Measurements from ENCODE around the gene DUSP10. TPM values are rescaled to one million over a fixed set of nuclear protein-coding genes. Genes with fewer than 3 reads are reported as not detected.

DUSP10 gene
- total and polyA plus RNA-seq, 9 donors, result 0.81 to 8.5 (median 2.0) TPM

- no peak for DNase-seq
- intact Hi-C loops (cut with DNase I), result no loop called here
These were observed 17.5 kb upstream of the DUSP10 start for GRCh38 chr1:221759436-221759835.

GRCh38 chr1:221758455-221758854 is 16.6 kb upstream of the DUSP10 start:
- intact Hi-C loops (cut with DNase I), result no loop called here

More at GRCh38 chr1:221759436-221759835, 17.5 kb upstream of the DUSP10 start:
- Histone ChIP-seq H3K27me3 (no peaks in the 10 kb centered on the region), H3K4me3 (no peak overlapping the region), H3K4me1 (ENCODE audit: insufficient read depth) (peaks cover 5% of the 10 kb centered on the region), H3K27ac (no peak overlapping the region), H3K9me3 (no peaks in the 10 kb centered on the region), H3K36me3 (no peaks in the 10 kb centered on the region)
- 75 to 82% (median 81%) methylated on average over 3 of the region's 3 CpGs for WGBS, 3 donors
- TF ChIP-seq EP300 (IDR thresholded peaks at IDR 0.05) (no peak), POLR2A (IDR thresholded peaks at IDR 0.05) (no peak), CTCF (IDR thresholded peaks at IDR 0.05) (no peak)

GRCh38 chr1:221756830-221757551 is 15.1 kb upstream of the DUSP10 start:
- no peak for TF ChIP-seq CTCF (IDR thresholded peaks at IDR 0.05)
- TF ChIP-seq POLR2A (IDR thresholded peaks at IDR 0.05), result no peak
- TF ChIP-seq EP300 (IDR thresholded peaks at IDR 0.05), result no peak
- H3K27ac ChIP-seq, result no peak overlapping the region
- DNase-seq, result no peak
- WGBS, 3 donors, result 81% methylated on average over 3 of the region's 3 CpGs
- H3K27me3 ChIP-seq, result no peaks in the 10 kb centered on the region
- no peaks in the 10 kb centered on the region for H3K36me3 ChIP-seq
- intact Hi-C loops (cut with DNase I), result no loop called here
- peaks cover 5% of the 10 kb centered on the region for H3K4me1 ChIP-seq (ENCODE audit: insufficient read depth)
- H3K4me3 ChIP-seq, result no peak overlapping the region
- H3K9me3 ChIP-seq, result no peaks in the 10 kb centered on the region

More at GRCh38 chr1:221758455-221758854, 16.6 kb upstream of the DUSP10 start:
- DNase-seq, result no peak
- TF ChIP-seq EP300 (IDR thresholded peaks at IDR 0.05), result no peak
- no peak for TF ChIP-seq CTCF (IDR thresholded peaks at IDR 0.05)
- TF ChIP-seq POLR2A (IDR thresholded peaks at IDR 0.05), result no peak
- H3K27me3 ChIP-seq, result no peaks in the 10 kb centered on the region
- H3K27ac ChIP-seq, result no peak overlapping the region
- no peak overlapping the region for H3K4me3 ChIP-seq
- no peaks in the 10 kb centered on the region for H3K36me3 ChIP-seq
- no peaks in the 10 kb centered on the region for H3K9me3 ChIP-seq
- H3K4me1 ChIP-seq (ENCODE audit: insufficient read depth), result peaks cover 5% of the 10 kb centered on the region

- Histone ChIP-seq H3K4me3 (no peak overlapping the region), H3K36me3 (no peaks in the 10 kb centered on the region), H3K9me3 (no peaks in the 10 kb centered on the region), H3K27ac (no peak overlapping the region), H3K27me3 (no peaks in the 10 kb centered on the region), H3K4me1 (ENCODE audit: insufficient read depth) (no peaks in the 10 kb centered on the region)
- TF ChIP-seq EP300 (IDR thresholded peaks at IDR 0.05) (no peak), POLR2A (IDR thresholded peaks at IDR 0.05) (no peak), CTCF (IDR thresholded peaks at IDR 0.05) (no peak)
- 93 to 97% (median 94%) methylated on average over 1 of the region's 1 CpG for WGBS, 3 donors
- intact Hi-C loops (cut with DNase I), result no loop called here
- DNase-seq, result no peak
These were observed 11.9 kb upstream of the DUSP10 start for GRCh38 chr1:221753828-221754188.

Data from ovary (tissue), 9 donors.